Fibroblast of the aortic adventitia (primary cell): Measurements from ENCODE around the gene EDIL3. TPM values are rescaled to one million over a fixed set of nuclear protein-coding genes. Genes with fewer than 3 reads are reported as not detected.

ENCODE experiments used
- DNase-seq: peaks from one replicate; pipeline ENCODE4 v3.0.0-alpha.2; 2010; ENCODE audit warnings: low read depth
- H3K4me3 ChIP-seq: 2 replicates; pipeline ENCODE4 v1.5.1; 2011; ENCODE audit warnings: low read depth, mild to moderate bottlenecking, control low read depth, low read length, moderate library complexity
- total RNA-seq: library from RNA; depleted of rRNA; stranded (reverse); fragments of >200 nt; gene quantifications from 2 replicates; pipeline ENCODE4 v1.2.3, GENCODE V29; 2012; ENCODE audit warnings: low replicate concordance
- TF ChIP-seq, protein P1 (sequence below): IDR thresholded peaks from 2 replicates; pipeline ENCODE4 v1.5.1; 2011; ENCODE audit warnings: mild to moderate bottlenecking, low read length, control low read depth, inconsistent platforms; ENCODE audit not compliant: insufficient read depth

EDIL3 gene
- total RNA-seq, 1 donor: 248 TPM

DNA sequence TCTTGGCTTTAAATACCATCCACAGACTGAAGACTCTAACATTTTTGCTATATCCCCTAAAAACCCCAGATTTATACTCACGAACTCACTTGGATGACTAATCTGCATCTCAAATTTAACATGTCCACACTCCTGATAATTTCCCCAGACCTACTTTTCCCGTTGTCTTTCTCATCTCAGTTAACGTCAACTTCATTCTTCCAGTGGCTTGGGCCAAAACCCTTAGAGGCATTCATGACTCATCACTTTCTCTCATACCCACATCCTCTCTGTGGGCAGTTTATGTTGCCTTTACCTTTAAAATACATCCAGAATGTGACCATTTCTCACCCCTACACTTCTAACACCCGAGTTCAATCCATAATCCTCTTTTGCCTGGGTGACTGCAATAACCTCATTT, 96.7 kb downstream of the EDIL3 start:
- no peak overlapping the region for H3K4me3 ChIP-seq
- TF ChIP-seq, protein P1, sequence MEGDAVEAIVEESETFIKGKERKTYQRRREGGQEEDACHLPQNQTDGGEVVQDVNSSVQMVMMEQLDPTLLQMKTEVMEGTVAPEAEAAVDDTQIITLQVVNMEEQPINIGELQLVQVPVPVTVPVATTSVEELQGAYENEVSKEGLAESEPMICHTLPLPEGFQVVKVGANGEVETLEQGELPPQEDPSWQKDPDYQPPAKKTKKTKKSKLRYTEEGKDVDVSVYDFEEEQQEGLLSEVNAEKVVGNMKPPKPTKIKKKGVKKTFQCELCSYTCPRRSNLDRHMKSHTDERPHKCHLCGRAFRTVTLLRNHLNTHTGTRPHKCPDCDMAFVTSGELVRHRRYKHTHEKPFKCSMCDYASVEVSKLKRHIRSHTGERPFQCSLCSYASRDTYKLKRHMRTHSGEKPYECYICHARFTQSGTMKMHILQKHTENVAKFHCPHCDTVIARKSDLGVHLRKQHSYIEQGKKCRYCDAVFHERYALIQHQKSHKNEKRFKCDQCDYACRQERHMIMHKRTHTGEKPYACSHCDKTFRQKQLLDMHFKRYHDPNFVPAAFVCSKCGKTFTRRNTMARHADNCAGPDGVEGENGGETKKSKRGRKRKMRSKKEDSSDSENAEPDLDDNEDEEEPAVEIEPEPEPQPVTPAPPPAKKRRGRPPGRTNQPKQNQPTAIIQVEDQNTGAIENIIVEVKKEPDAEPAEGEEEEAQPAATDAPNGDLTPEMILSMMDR: no peak
- DNase-seq: peak; percentile 88

DNA sequence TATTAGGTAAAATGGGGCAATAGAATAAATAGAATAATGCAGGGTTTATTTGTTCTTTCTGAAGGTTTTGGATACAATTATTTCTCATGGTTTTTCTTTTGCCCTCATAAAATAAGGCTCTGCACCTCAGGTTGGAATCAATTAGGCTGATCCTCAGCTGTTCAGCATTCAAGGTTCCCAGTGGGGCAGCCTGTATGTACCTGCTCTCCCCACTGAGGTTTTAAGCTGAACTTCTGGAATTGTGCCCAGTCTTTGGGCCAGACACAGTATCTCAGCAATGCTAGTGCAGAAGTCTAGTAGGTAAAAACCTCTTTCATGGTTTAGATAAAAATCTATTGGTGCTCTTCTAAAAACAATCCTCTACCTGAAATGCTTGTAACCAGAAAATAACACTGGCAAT, 98.0 kb downstream of the EDIL3 start:
- H3K4me3 ChIP-seq: no peak overlapping the region
- DNase-seq: no peak
- TF ChIP-seq, protein P1: no peak

DNA sequence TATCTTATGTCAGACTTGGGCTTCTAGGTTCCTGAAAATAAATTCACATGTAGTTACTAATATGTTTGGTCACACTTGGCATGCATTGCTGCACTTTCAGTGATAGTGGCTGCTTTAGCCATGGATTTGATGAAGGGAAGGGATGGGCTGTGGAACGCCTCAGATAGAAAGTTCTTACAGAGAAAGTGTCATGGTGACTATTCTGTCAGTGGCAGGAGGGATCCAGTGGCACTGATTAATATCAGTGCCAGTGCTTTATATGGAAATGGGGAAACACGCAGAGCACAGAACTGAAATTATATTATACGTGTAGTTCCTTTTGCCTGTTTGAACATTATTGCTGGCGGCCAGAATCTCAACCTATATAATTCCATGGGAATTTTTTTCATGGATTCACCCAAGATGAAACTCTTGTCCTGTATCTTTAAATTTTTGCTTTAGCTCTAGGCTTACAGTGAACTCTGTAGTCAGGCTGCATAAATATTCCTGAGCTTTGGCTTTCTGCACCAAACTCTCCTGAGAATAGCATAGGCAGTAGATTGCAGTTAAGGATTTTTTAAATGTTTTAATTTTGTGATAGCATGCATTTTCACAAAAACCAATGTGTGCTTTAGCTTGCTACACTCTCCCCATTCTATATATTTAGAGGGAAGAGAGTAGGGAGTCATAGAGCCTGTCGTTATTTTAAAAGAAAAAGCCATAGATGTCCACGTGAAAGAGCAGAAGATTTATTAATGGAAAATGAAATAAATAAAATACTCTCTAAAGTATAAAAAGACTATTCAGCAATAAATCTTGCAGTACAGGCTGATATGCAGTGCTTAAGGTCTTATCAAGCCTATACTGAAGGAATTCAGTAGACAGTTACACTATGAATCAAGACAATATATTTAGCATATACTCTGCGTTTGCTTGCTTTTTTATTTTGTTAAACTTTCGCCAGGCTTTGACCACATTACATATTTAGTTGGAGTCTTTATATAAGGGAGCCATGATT, 98.7 kb downstream of the EDIL3 start:
- TF ChIP-seq, protein P1: no peak
- H3K4me3 ChIP-seq: no peak overlapping the region
- no peak for DNase-seq

- TF ChIP-seq, protein P1: no peak
These were observed 103.3 kb downstream of the EDIL3 start for GRCh38 chr5:84281383-84281782.

DNA sequence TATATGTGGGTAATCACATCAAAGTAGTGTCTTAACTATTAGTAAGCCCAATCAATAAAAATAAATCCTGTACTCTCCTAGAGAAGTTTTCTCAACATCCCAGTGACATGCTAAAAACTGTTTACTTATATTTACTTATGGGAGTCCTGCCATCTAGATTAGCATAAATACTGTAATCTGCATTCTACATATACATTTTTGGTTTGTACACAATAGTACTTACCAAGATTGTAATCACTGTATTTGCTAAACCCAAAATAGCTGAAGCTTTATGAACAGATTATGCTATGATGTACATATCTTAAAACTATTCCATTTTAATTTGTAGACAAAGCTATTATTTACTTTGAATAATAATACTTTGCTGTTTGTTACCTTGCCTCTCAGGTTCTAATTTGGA, 105.4 kb downstream of the EDIL3 start:
- TF ChIP-seq, protein P1: no peak
- no peak overlapping the region for H3K4me3 ChIP-seq
- no peak for DNase-seq

More at GRCh38 chr5:84281383-84281782, 103.3 kb downstream of the EDIL3 start:
- no peak overlapping the region for H3K4me3 ChIP-seq
- DNase-seq: no peak

DNA sequence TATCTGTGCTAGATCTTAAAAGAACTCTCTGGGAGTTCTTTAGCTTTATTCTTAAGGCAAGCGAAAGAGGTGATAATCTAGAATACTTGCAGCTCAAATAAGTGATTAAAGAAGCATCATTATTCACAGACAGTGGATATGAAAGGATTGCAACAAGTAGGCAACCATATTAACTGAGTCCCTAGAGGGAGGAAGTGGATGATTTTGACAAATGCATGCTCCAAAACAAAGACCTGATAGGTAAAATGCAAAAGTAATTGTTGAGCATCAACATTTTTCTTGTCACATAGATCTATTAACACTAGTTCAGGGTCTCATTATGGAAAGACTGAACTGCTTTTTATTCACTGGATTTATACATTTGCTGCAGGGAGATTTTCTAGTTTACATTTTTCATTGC, 109.1 kb downstream of the EDIL3 start:
- TF ChIP-seq, protein P1: no peak
- no peak overlapping the region for H3K4me3 ChIP-seq

More for the DNA sequence above, 109.1 kb downstream of the EDIL3 start:
- DNase-seq: no peak
